Ascending aorta (tissue), 2 donors: ENCODE data around the gene C10orf95. TPM values are rescaled to one million over a fixed set of nuclear protein-coding genes. Genes with fewer than 3 reads are reported as not detected.

Experiments
- DNase-seq, 2 donors: peaks; one replicate each; pipeline ENCODE4 v3.0.0-alpha.2; 2019; ENCODE audit warnings: low spot score in 2 of 2
- H3K27ac ChIP-seq, 2 donors: fragments of 200-600 bp; sonication (generic); one replicate each; pipeline ENCODE4 v1.5.1; 2016 to 2017; ENCODE audit warnings: mild to moderate bottlenecking in 1 of 2
- H3K27me3 ChIP-seq: fragments of 200-600 bp; sonication (generic); one replicate; pipeline ENCODE4 v1.5.1; 2017
- H3K36me3 ChIP-seq, 2 donors: fragments of 200-600 bp; sonication (generic); one replicate each; pipeline ENCODE4 v1.5.1; 2016
- H3K4me1 ChIP-seq, 2 donors: fragments of 200-600 bp; sonication (generic); one replicate each; pipeline ENCODE4 v1.5.1; 2016 to 2017; ENCODE audit warnings: mild to moderate bottlenecking in 1 of 2
- H3K4me3 ChIP-seq, 2 donors: fragments of 200-600 bp; sonication (generic); one replicate each; pipeline ENCODE4 v1.5.1; 2016 to 2017; ENCODE audit warnings: mild to moderate bottlenecking in 1 of 2
- H3K9me3 ChIP-seq, 2 donors: fragments of 200-600 bp; sonication (generic); one replicate each; pipeline ENCODE4 v1.5.1; 2016
- intact Hi-C: fragments of 100-400 bp; cut with DNase I; formaldehyde crosslinking; loops from one replicate; pipeline ENCODE4 v1.15.1; 2023
- total RNA-seq: library from RNA; depleted of rRNA; stranded (reverse); fragments of >200 nt; gene quantifications from one replicate; pipeline ENCODE4 v1.1.0, GENCODE V29; 2016
- TF ChIP-seq, protein P1 (sequence below), 3 experiments: fragments of 200-600 bp in 2 of 3; fragments of 450-650 bp in 1 of 3; sonication (generic) in 2 of 3; IDR thresholded peaks; one replicate each; pipeline ENCODE4 v1.5.1; 2016 to 2019; ENCODE audit warnings: antibody characterized with exemption in 3 of 3, mild to moderate bottlenecking in 1 of 3, moderate library complexity in 1 of 3

Gene C10orf95
- total RNA-seq, 1 donor from 2014 or later: not detected

GRCh38 chr10:102419269-102420180, 31.8 kb downstream of the C10orf95 start:
- peaks cover 9 to 11% of the 10 kb centered on the region in 2 donors for H3K36me3 ChIP-seq
- peak overlapping the region; percentile 85 to 86 for H3K27ac ChIP-seq
- peak overlapping the region; percentile 92 to 93 for H3K4me3 ChIP-seq
- peaks cover 13% of the 10 kb centered on the region for H3K27me3 ChIP-seq
- H3K9me3 ChIP-seq: no peaks in the 10 kb centered on the region
- TF ChIP-seq, protein P1, sequence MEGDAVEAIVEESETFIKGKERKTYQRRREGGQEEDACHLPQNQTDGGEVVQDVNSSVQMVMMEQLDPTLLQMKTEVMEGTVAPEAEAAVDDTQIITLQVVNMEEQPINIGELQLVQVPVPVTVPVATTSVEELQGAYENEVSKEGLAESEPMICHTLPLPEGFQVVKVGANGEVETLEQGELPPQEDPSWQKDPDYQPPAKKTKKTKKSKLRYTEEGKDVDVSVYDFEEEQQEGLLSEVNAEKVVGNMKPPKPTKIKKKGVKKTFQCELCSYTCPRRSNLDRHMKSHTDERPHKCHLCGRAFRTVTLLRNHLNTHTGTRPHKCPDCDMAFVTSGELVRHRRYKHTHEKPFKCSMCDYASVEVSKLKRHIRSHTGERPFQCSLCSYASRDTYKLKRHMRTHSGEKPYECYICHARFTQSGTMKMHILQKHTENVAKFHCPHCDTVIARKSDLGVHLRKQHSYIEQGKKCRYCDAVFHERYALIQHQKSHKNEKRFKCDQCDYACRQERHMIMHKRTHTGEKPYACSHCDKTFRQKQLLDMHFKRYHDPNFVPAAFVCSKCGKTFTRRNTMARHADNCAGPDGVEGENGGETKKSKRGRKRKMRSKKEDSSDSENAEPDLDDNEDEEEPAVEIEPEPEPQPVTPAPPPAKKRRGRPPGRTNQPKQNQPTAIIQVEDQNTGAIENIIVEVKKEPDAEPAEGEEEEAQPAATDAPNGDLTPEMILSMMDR (IDR thresholded peaks at IDR 0.05): no peak
- H3K4me1 ChIP-seq: peaks cover 16 to 27% of the 10 kb centered on the region in 2 donors
- no peak for DNase-seq
- intact Hi-C loops: loop anchor here (1.0 kb wide), 2 partner anchors 20 to 267 kb away; partner anchors contain the start of gene NOLC1

GRCh38 chr10:102418622-102419268, 32.6 kb downstream of the C10orf95 start, which contains the start of gene PSD:
PSD (minus strand) TSS chr10:102418785; CDS start chr10:102417038, 1,747 bp downstream.
- Histone ChIP-seq H3K27ac (no peak within 1 kb of the TSS), H3K36me3 (peaks cover 4% of the 10 kb centered on the region in 2 donors), H3K27me3 (peaks cover 16% of the 10 kb centered on the region), H3K9me3 (no peaks in the 10 kb centered on the region), H3K4me1 (peaks cover 16 to 27% of the 10 kb centered on the region in 2 donors), H3K4me3 (peak within 1 kb of the TSS; percentile 92 to 93)
- DNase-seq: no peak
- TF ChIP-seq, protein P1 (IDR thresholded peaks at IDR 0.05): no peak
- intact Hi-C loops: no loop called here

- intact Hi-C loops: no loop called here
- H3K27me3 ChIP-seq: peaks cover 17% of the 10 kb centered on the region
- DNase-seq: no peak
- TF ChIP-seq, protein P1 (IDR thresholded peaks at IDR 0.05): no peak
- H3K36me3 ChIP-seq: no peaks in the 10 kb centered on the region
- H3K4me3 ChIP-seq: no peak overlapping the region
- H3K27ac ChIP-seq: no peak overlapping the region
- peaks cover 14 to 15% of the 10 kb centered on the region in 2 donors for H3K4me1 ChIP-seq
- H3K9me3 ChIP-seq: no peaks in the 10 kb centered on the region
These were observed 34.6 kb downstream of the C10orf95 start for GRCh38 chr10:102416695-102417094.

- Histone ChIP-seq H3K9me3 (no peaks in the 10 kb centered on the region), H3K27ac (no peak overlapping the region), H3K4me3 (no peak overlapping the region), H3K36me3 (no peaks in the 10 kb centered on the region), H3K4me1 (peaks cover 14 to 15% of the 10 kb centered on the region in 2 donors), H3K27me3 (peaks cover 17% of the 10 kb centered on the region)
- intact Hi-C loops: no loop called here
- no peak for DNase-seq
- TF ChIP-seq, protein P1 (IDR thresholded peaks at IDR 0.05): no peak
These were observed 35.1 kb downstream of the C10orf95 start for GRCh38 chr10:102416283-102416682.

DNA sequence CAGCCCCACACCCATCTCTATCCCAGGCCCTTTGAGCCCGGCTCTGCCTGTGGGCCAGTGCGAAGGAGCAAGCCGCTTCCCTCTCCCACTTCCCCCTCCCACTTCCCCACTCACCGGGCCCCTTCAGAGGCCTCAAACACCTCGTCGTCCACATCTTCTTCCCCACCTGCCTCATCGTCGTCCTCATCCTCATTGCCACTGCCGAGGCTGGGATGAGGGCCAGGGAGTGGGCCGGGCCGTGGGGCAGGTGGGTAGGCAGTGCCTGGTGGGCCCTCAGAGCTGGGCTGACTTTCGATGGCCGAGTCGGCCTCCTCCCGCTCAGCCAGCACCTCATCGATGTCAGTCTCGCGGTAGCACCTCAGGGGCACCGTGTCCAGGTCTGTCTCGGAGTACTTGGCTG, 36.6 kb downstream of the C10orf95 start:
- intact Hi-C loops: no loop called here
- H3K27me3 ChIP-seq: peaks cover 24% of the 10 kb centered on the region

More for the DNA sequence above, 36.6 kb downstream of the C10orf95 start:
- TF ChIP-seq, protein P1 (IDR thresholded peaks at IDR 0.05): no peak
- H3K27ac ChIP-seq: no peak overlapping the region
- no peaks in the 10 kb centered on the region for H3K9me3 ChIP-seq
- H3K36me3 ChIP-seq: no peaks in the 10 kb centered on the region
- peaks cover 6 to 9% of the 10 kb centered on the region in 2 donors for H3K4me1 ChIP-seq
- DNase-seq: no peak
- H3K4me3 ChIP-seq: no peak overlapping the region
